RWPE1 (cell line): ENCODE measurements around the gene LGI1.

Experiments
- CTCF ChIA-PET: fragments of 350-600 bp; sonication (Branson Sonifier 250); formaldehyde crosslinking; extraction: SDS; loops from one replicate; lab custom pipeline; 2021; lab: Yijun Ruan, JAX
- POLR2A ChIA-PET: fragments of 400-600 bp; formaldehyde crosslinking; extraction: SDS; loops from one replicate; lab custom pipeline; 2020; ENCODE audit warnings: antibody characterized with exemption; ENCODE audit not compliant: low non-redundant PET; lab: Yijun Ruan, JAX
- DNase-seq: peaks from one replicate; pipeline ENCODE4 v3.0.0; 2012; ENCODE audit warnings: low spot score
- H3K27ac ChIP-seq: fragments of 450-650 bp; 2 replicates; pipeline ENCODE4 v1.5.1; 2017
- TF ChIP-seq, protein P1 (sequence below): fragments of 450-650 bp; conservative IDR thresholded peaks from 2 replicates; pipeline ENCODE4 v1.5.1; 2017; ENCODE audit warnings: low read depth, mild to moderate bottlenecking

The LGI1 gene

DNA sequence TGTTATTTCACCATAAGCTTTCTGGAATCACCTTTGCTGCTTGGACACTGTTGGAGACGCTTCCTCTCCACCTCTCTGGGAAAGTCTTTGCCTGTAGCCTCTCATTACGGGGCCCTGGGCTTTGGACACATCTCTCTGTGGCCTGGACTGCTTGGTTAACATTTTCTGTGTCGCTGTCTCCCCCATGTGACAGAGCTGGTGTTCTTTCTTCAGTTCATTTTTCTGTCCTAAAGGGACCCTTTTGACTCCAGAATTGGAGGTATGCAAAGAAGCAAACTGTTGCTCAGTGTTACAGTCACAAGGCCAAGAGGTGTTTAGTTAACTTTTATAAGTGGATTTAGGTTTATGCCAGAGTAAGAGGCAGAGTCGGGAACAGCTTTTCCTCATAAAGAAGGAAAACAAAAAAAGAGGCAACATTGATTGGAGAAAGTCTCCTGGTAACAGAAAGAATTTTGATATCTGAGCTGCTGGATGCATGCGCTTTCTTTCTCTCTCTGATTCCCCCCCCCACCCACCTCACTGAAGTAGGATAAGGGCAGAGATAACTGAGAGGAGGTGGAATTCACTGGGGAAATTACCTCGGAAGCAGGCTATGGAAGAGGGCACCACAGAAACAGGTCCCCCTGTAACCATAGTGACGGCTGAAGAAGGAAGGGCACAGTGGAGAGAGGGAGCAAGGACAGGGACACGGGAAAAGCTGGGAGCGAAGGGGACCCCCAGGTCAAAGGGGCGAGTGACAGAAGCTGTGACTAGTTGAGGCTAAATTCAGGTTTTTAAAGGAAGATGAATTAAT, 57.8 kb downstream of the LGI1 start:
- TF ChIP-seq, protein P1, sequence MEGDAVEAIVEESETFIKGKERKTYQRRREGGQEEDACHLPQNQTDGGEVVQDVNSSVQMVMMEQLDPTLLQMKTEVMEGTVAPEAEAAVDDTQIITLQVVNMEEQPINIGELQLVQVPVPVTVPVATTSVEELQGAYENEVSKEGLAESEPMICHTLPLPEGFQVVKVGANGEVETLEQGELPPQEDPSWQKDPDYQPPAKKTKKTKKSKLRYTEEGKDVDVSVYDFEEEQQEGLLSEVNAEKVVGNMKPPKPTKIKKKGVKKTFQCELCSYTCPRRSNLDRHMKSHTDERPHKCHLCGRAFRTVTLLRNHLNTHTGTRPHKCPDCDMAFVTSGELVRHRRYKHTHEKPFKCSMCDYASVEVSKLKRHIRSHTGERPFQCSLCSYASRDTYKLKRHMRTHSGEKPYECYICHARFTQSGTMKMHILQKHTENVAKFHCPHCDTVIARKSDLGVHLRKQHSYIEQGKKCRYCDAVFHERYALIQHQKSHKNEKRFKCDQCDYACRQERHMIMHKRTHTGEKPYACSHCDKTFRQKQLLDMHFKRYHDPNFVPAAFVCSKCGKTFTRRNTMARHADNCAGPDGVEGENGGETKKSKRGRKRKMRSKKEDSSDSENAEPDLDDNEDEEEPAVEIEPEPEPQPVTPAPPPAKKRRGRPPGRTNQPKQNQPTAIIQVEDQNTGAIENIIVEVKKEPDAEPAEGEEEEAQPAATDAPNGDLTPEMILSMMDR, result no peak
- ChIA-PET POLR2A (no interaction called here), CTCF (interaction anchor here (0.5 to 2.0 kb wide), 17 partner anchors 8 to 1836 kb away, joined by 3 to 21 read pairs (median 3); partner anchors contain the start of genes FRA10AC1 and SLC35G1)
- no peak for DNase-seq
- no peak overlapping the region for H3K27ac ChIP-seq

DNA sequence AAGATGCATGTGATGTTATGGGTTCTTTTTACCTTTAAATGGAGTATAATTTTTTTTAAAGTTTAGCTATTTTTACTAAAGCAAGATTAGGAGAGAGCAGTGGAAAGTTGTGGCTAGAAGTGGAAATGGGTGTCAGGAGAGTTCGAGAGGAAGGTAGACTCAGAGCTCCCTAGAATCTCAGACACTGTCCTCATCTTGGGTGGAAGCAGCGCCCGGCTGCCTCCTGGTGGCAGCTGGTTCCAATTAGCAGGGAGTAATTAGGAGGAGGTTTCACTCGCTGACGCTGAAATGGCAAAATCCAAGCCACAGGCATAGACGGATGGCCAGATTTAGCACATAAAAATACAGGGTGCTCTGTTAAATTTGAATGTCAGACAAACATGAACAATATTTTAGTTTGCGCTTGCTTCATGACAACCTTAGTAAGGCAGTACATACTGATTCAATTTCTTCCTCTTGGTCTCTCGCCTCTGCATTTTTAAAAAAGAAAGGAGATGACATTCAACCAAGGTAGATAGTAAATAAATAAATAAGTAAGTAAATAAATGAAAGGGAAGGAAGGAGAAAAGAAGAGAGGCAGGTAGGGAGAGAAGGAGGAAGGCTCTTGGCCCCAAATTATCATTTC, 58.5 kb downstream of the LGI1 start:
- TF ChIP-seq, protein P1, result peak; percentile 55
- H3K27ac ChIP-seq, result no peak overlapping the region
- POLR2A ChIA-PET, result no interaction called here
- peak; percentile 60 for DNase-seq
- CTCF ChIA-PET, result interaction anchor here (0.6 to 2.0 kb wide), 14 partner anchors 9 to 264 kb away, joined by 3 to 21 read pairs (median 3); partner anchors contain the start of genes FRA10AC1 and SLC35G1

DNA sequence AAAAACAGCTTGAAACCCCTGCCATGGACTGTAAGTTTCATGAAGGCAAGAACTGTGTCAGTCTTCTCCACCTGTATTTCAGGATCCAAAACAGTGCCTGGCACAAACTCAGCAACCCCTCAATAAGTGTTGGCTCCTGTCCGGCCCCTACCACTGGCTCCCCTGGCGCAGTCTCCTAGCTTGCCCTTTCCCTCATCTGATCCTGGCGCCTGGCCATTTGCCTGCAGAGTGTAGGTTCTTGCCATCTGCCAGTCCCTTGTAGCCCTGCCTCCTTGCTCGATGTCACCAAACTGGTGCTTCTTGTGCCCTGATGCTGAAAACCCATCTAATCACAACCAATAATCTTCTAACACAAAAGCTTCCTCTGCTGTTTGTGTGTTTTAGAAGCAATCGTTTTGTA, 60.4 kb downstream of the LGI1 start:
- POLR2A ChIA-PET, result interaction anchor here (0.5 kb wide), 1 partner anchor 728 kb away, joined by 3 read pairs; no protein-coding TSS in a partner anchor
- TF ChIP-seq, protein P1, result no peak
- no peak overlapping the region for H3K27ac ChIP-seq
- CTCF ChIA-PET, result interaction anchor here (0.8 kb wide), 1 partner anchor 14 kb away, joined by 4 read pairs; no protein-coding TSS in a partner anchor
- no peak for DNase-seq

DNA sequence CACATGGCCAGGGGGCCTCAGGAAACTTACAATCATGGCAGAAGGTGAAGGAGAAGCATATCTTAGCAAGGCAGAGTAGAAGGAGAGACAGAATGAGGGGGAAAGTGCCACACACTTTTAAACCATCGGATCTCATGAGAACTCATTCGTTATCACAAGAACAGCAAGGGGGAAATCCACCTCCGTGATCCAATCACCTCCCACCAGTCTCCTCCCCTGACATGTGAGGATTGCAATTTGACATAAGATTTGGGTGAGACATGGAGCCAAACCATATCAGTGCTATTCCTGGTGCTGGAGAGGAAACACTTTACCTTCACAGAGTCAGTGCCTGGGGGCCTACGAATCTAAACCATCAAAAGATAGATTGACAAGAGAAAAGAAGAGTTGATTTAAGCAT, 61.8 kb downstream of the LGI1 start:
- no peak overlapping the region for H3K27ac ChIP-seq
- no peak for DNase-seq
- CTCF ChIA-PET, result no interaction called here
- POLR2A ChIA-PET, result no interaction called here
- TF ChIP-seq, protein P1, result no peak

DNA sequence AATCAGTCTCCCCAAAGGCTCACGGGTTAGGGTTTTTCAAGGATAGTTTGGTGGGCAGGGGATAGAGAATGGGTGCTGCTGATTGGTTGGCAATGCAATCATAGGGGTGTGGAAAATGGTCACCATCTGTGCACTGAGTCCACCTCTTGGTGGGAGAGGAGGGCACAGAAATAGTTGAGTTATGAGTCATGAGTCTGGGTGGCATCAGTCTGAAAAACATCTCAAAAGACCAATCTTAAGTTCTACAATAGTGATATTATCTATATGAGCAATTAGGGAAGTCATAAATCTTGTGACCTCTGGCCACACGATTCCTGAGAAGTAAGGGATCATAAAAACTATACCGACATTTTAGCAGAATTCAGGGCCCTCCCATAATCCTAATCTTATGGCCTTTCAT, 62.7 kb downstream of the LGI1 start:
- DNase-seq, result no peak
- TF ChIP-seq, protein P1, result no peak
- POLR2A ChIA-PET, result no interaction called here
- no peak overlapping the region for H3K27ac ChIP-seq
- CTCF ChIA-PET, result interaction anchor here (0.6 kb wide), 1 partner anchor 639 kb away, joined by 4 read pairs; no protein-coding TSS in a partner anchor

DNA sequence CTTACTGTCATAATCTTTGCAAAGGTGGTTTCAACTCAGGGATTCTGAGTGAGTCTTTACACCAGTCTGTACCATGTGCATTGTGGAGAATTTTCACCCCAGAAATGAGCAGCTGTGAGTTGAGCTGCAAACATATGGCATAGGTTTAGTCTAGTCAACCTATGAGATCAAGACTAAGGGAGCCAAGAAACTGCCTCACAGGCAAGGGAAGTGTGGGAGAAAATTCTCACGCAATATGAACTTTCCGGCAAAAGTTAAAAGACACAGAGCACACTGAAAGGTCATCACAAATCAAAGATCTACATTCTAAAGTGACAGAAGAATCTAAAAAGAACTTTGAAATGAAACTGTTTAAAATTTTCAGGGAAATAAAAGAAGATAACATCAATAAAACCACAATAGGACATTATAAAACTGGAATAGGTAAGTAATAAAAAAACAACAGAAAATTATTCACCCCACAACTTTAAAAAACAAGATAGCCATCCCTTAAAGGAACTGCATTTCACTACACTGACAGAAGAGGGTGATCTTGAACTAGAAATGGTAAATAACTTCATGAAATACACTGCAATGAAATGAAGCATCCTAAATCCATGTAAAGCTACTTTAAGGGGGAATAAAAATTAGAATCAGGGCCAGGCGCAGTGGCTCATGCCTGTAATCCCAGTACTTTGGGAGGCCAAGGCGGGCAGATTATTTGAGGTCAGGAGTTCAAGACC, 63.5 kb downstream of the LGI1 start:
- H3K27ac ChIP-seq, result no peak overlapping the region
- ChIA-PET CTCF (interaction anchor here (0.6 to 1.2 kb wide), 5 partner anchors 119 to 759 kb away, joined by 3 to 5 read pairs (median 4); partner anchors contain the start of gene FRA10AC1), POLR2A (no interaction called here)
- DNase-seq, result peak; percentile 25
- TF ChIP-seq, protein P1, result no peak
